OCI-LY7 (cell line): ENCODE data around the gene FBN1. TPM values are rescaled to one million over a fixed set of nuclear protein-coding genes. Genes with fewer than 3 reads are reported as not detected.

Experiments
- BruUV-seq: library from RNA; stranded (reverse); fragments of 400-500 nt; replicated peaks from 2 replicates; lab custom pipeline; 2021; lab: Mats Ljungman, UMichigan
- CTCF ChIA-PET: fragments of 300-600 bp; sonication (Branson Sonifier 250); formaldehyde crosslinking; loops from one replicate; lab custom pipeline; 2022; ENCODE audit warnings: antibody characterized with exemption; ENCODE audit not compliant: unreplicated experiment; lab: Charles Lee
- POLR2A ChIA-PET: fragments of 300-600 bp; sonication (Branson Sonifier 250); formaldehyde crosslinking; loops from one replicate; lab custom pipeline; 2022; ENCODE audit warnings: antibody characterized with exemption; lab: Charles Lee
- DNase-seq: peaks from one replicate; pipeline ENCODE4 v3.0.0-alpha.2; 2015; ENCODE audit warnings: low spot score
- H2AFZ ChIP-seq: fragments of 200-600 bp; sonication (generic), shearing (Covaris generic); 2 replicates; pipeline ENCODE4 v1.6.1; 2014; ENCODE audit warnings: mild to moderate bottlenecking, antibody characterized with exemption, low read length, moderate library complexity
- H3K27ac ChIP-seq: fragments of 200-600 bp; sonication (generic); 2 replicates; pipeline ENCODE4 v1.5.1; 2014; ENCODE audit warnings: mixed run types, low read depth, mild to moderate bottlenecking, moderate library complexity, low read length, inconsistent platforms; ENCODE audit not compliant: poor library complexity, severe bottlenecking
- H3K36me3 ChIP-seq: fragments of 200-600 bp; sonication (generic); 2 replicates; pipeline ENCODE4 v1.6.1; 2014; ENCODE audit warnings: mild to moderate bottlenecking, antibody characterized with exemption, low read length, moderate library complexity, mixed read lengths; ENCODE audit not compliant: insufficient read depth
- H3K4me1 ChIP-seq: fragments of 200-600 bp; sonication (generic); 2 replicates; pipeline ENCODE4 v1.5.1; 2014; ENCODE audit warnings: mild to moderate bottlenecking, low read length; ENCODE audit not compliant: insufficient read depth, poor library complexity, severe bottlenecking
- H3K4me2 ChIP-seq: fragments of 200-600 bp; sonication (generic); 2 replicates; pipeline ENCODE4 v1.6.1; 2014; ENCODE audit warnings: mild to moderate bottlenecking, low read length
- H3K4me3 ChIP-seq: fragments of 200-600 bp; sonication (generic); 2 replicates; pipeline ENCODE4 v1.5.1; 2014; ENCODE audit warnings: mild to moderate bottlenecking, low read depth, low read length; ENCODE audit not compliant: poor library complexity, severe bottlenecking
- H3K79me2 ChIP-seq: fragments of 200-600 bp; sonication (generic); 2 replicates; pipeline ENCODE4 v1.6.1; 2016; ENCODE audit warnings: low read depth, mild to moderate bottlenecking, low read length, moderate library complexity, mixed read lengths; ENCODE audit not compliant: insufficient read depth
- H3K9me2 ChIP-seq: fragments of 200-600 bp; sonication (generic); 2 replicates; pipeline ENCODE4 v1.6.1; 2016; ENCODE audit warnings: mild to moderate bottlenecking, low read length, mixed read lengths; ENCODE audit not compliant: insufficient read depth
- H3K9me3 ChIP-seq: fragments of 200-600 bp; sonication (generic); 2 replicates; pipeline ENCODE4 v1.6.1; 2014; ENCODE audit warnings: mild to moderate bottlenecking, mixed run types, low read length, mixed read lengths
- H4K20me1 ChIP-seq: fragments of 200-600 bp; sonication (generic); 2 replicates; pipeline ENCODE4 v1.6.1; 2014; ENCODE audit warnings: mild to moderate bottlenecking, antibody characterized with exemption, low read length, moderate library complexity, mixed read lengths; ENCODE audit not compliant: insufficient read depth
- EZH2phosphoT487 ChIP-seq: fragments of 200-600 bp; sonication (generic); IDR thresholded peaks from 2 replicates; pipeline ENCODE4 v1.6.1; 2018; ENCODE audit warnings: low read depth, borderline replicate concordance, mild to moderate bottlenecking, mixed run types, antibody characterized with exemption, low read length, moderate library complexity, mixed read lengths
- intact Hi-C: fragments of 100-400 bp; cut with micrococcal nuclease; formaldehyde crosslinking; loops from one replicate; pipeline ENCODE4 v1.10.0; 2022; ENCODE audit not compliant: unreplicated experiment
- total RNA-seq, 2 experiments: library from RNA; depleted of rRNA in 1 of 2; stranded (reverse); fragments of >200 nt in 1 of 2; shearing (Covaris generic) in 1 of 2; gene quantifications; 2 replicates each; pipeline ENCODE4 v1.2.3, GENCODE V29; 2014 to 2022
- TF ChIP-seq, protein P1 (sequence below): fragments of 200-600 bp; sonication (generic); conservative IDR thresholded peaks from 2 replicates; pipeline ENCODE4 v1.5.1; 2014; ENCODE audit warnings: mild to moderate bottlenecking, antibody characterized with exemption, low read length, moderate library complexity, mixed read lengths

Gene FBN1
- total RNA-seq, 2 experiments from 2014 or later: 0.68 to 1.0 TPM

DNA sequence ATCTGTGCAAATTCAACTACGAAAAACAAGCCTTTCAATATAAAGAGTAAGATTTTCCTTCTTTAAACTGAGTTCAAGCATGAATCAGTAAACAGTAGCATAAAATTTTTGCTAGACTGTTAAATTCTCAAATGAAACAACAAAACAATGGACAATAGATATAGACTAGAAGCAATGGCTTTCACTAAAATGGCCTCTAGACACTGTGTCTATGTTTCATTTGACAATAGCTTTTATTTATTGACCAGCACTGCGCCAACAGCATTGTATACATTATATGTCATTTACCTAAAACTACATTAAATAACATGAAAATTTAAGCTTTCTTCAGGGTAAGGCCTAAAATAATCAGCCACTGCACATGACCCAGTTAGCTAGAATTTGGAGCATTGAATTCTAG, 165.8 kb downstream of the FBN1 start:
- intact Hi-C loops: no loop called here
- CTCF ChIA-PET: no interaction called here
- POLR2A ChIA-PET: interaction anchor here (1.3 kb wide), 1 partner anchor 16 kb away, joined by 3 read pairs; no protein-coding TSS in a partner anchor
- H3K9me3 ChIP-seq: no peaks in the 10 kb centered on the region
- DNase-seq: no peak
- no peaks in the 10 kb centered on the region for H3K79me2 ChIP-seq
- H3K4me3 ChIP-seq: no peak overlapping the region
- H4K20me1 ChIP-seq: no peaks in the 10 kb centered on the region
- H2AFZ ChIP-seq: no peak overlapping the region
- no peaks in the 10 kb centered on the region for H3K9me2 ChIP-seq
- H3K4me2 ChIP-seq: no peak overlapping the region
- no peak overlapping the region for H3K27ac ChIP-seq
- TF ChIP-seq EZH2phosphoT487: no peak
- TF ChIP-seq, protein P1, sequence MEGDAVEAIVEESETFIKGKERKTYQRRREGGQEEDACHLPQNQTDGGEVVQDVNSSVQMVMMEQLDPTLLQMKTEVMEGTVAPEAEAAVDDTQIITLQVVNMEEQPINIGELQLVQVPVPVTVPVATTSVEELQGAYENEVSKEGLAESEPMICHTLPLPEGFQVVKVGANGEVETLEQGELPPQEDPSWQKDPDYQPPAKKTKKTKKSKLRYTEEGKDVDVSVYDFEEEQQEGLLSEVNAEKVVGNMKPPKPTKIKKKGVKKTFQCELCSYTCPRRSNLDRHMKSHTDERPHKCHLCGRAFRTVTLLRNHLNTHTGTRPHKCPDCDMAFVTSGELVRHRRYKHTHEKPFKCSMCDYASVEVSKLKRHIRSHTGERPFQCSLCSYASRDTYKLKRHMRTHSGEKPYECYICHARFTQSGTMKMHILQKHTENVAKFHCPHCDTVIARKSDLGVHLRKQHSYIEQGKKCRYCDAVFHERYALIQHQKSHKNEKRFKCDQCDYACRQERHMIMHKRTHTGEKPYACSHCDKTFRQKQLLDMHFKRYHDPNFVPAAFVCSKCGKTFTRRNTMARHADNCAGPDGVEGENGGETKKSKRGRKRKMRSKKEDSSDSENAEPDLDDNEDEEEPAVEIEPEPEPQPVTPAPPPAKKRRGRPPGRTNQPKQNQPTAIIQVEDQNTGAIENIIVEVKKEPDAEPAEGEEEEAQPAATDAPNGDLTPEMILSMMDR: no peak
- BruUV-seq: no TSS peak
- no peaks in the 10 kb centered on the region for H3K4me1 ChIP-seq
- no peaks in the 10 kb centered on the region for H3K36me3 ChIP-seq

DNA sequence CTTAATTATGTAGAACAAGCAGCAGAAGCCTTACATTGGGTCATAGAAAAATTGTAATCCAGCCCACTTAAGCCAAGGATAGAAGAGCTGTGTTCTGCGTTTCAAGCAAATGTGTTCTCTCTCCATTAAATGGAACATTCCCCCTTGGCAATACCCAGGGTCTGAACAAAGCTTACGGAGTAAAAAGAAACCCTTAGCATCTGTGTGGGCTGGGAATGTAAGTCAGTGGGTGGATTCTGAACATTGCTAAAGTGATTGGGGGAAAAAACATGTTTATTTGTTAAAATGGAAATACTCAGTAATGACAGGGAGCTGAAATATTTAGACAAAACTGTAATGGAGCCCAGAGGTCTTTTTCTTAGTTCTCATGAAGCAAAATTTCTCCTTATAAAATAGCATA, 166.9 kb downstream of the FBN1 start:
- ChIA-PET POLR2A (interaction anchor here (1.3 to 1.4 kb wide), 2 partner anchors 9 to 18 kb away, joined by 3 to 6 read pairs; no protein-coding TSS in a partner anchor), CTCF (no interaction called here)
- Histone ChIP-seq H2AFZ (no peak overlapping the region), H4K20me1 (no peaks in the 10 kb centered on the region), H3K27ac (no peak overlapping the region), H3K36me3 (no peaks in the 10 kb centered on the region), H3K4me2 (no peak overlapping the region), H3K4me3 (no peak overlapping the region), H3K9me3 (no peaks in the 10 kb centered on the region), H3K4me1 (no peaks in the 10 kb centered on the region), H3K79me2 (no peaks in the 10 kb centered on the region), H3K9me2 (no peaks in the 10 kb centered on the region)
- no peak for TF ChIP-seq EZH2phosphoT487
- no peak for DNase-seq
- no TSS peak for BruUV-seq
- intact Hi-C loops: no loop called here

DNA sequence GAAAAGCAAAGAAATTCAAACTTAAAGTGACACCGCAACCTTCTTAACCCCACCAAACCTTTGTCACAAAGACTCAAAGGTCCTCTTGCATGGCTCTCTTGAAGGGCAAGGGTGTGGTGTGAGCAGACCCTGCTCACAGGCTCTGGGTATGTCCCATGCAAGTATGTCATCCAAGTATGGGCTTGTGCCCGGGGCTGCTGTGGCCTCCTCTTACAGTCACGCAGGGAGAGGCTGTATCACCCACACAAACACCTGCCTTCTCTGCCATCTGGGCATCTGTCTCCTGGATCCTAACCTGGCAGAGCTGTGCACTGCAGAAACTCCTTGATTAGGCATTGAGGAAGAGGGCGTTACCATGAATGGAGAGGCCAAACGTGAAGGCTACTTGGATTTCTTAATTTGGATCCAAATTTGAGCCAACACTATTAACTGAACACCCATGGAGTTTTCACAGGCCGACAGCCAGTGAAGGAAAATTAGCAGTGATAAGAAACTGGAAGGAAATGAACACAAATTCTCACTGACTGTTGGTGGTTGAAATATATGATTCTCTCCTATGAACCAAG, 167.6 kb downstream of the FBN1 start:
- Histone ChIP-seq H3K4me1 (no peaks in the 10 kb centered on the region), H3K9me2 (no peaks in the 10 kb centered on the region), H3K4me3 (no peak overlapping the region), H2AFZ (no peak overlapping the region), H4K20me1 (no peaks in the 10 kb centered on the region), H3K9me3 (no peaks in the 10 kb centered on the region), H3K4me2 (no peak overlapping the region), H3K79me2 (no peaks in the 10 kb centered on the region), H3K27ac (no peak overlapping the region), H3K36me3 (no peaks in the 10 kb centered on the region)
- POLR2A ChIA-PET: interaction anchor here (1.4 kb wide), 1 partner anchor 8 kb away, joined by 6 read pairs; no protein-coding TSS in a partner anchor
- no peak for DNase-seq
- CTCF ChIA-PET: no interaction called here
- intact Hi-C loops: no loop called here
- no TSS peak for BruUV-seq
- TF ChIP-seq, protein P1: no peak
- TF ChIP-seq EZH2phosphoT487: no peak
